Neural cell (in vitro differentiated cells): ENCODE measurements around the gene SLC35D3. TPM values are rescaled to one million over a fixed set of nuclear protein-coding genes. Genes with fewer than 3 reads are reported as not detected.

Experiments used
- H2AFZ ChIP-seq: fragments of 200-600, 300-800 bp; sonication (generic), shearing (Covaris generic); 2 replicates; pipeline ENCODE4 v1.6.0; 2014; ENCODE audit warnings: low read depth, mild to moderate bottlenecking, antibody characterized with exemption, low read length, moderate library complexity
- H3F3A ChIP-seq: fragments of 200-600 bp; shearing (Covaris generic); 2 replicates; pipeline ENCODE4 v1.6.1; 2016; ENCODE audit warnings: mild to moderate bottlenecking, moderate library complexity, mixed read lengths, antibody characterized with exemption, low read length; ENCODE audit not compliant: insufficient read depth, poor library complexity, severe bottlenecking
- H3K27ac ChIP-seq: fragments of 200-600, 300-800 bp; sonication (generic), shearing (Covaris generic); 2 replicates; pipeline ENCODE4 v1.5.1; 2014; ENCODE audit warnings: mild to moderate bottlenecking, low read length, moderate library complexity
- H3K27me3 ChIP-seq: fragments of 300-800, 200-600 bp; sonication (generic), shearing (Covaris generic); 2 replicates; pipeline ENCODE4 v1.6.0; 2014; ENCODE audit warnings: mild to moderate bottlenecking, low read depth, low read length, moderate library complexity; ENCODE audit not compliant: insufficient read depth
- H3K36me3 ChIP-seq: fragments of 300-800, 200-600 bp; sonication (generic), shearing (Covaris generic); 2 replicates; pipeline ENCODE4 v1.5.1; 2014; ENCODE audit warnings: mild to moderate bottlenecking, antibody characterized with exemption, low read length, moderate library complexity; ENCODE audit not compliant: insufficient read depth
- H3K4me2 ChIP-seq: fragments of 300-800, 200-600 bp; sonication (generic), shearing (Covaris generic); 2 replicates; pipeline ENCODE4 v1.6.0; 2014; ENCODE audit warnings: mild to moderate bottlenecking, low read length
- H3K4me3 ChIP-seq: fragments of 300-800, 200-600 bp; sonication (generic), shearing (Covaris generic); 2 replicates; pipeline ENCODE4 v1.5.1; 2014; ENCODE audit warnings: mild to moderate bottlenecking, low read length, moderate library complexity
- H3K79me2 ChIP-seq: fragments of 200-600 bp; shearing (Covaris generic); replicated peaks from 2 replicates; pipeline ENCODE4 v1.6.0; 2014; ENCODE audit warnings: mild to moderate bottlenecking, low read length, moderate library complexity; ENCODE audit not compliant: insufficient read depth
- H3K9ac ChIP-seq: fragments of 300-800, 200-600 bp; sonication (generic), shearing (Covaris generic); 2 replicates; pipeline ENCODE4 v1.6.1; 2016; ENCODE audit warnings: mild to moderate bottlenecking, low read length, mixed read lengths
- H3K9me2 ChIP-seq: fragments of 200-600 bp; shearing (Covaris generic); 2 replicates; pipeline ENCODE4 v1.6.1; 2016; ENCODE audit warnings: mild to moderate bottlenecking, low read length, mixed read lengths; ENCODE audit not compliant: insufficient read depth
- H3K9me3 ChIP-seq: fragments of 200-600, 300-800 bp; sonication (generic), shearing (Covaris generic); 2 replicates; pipeline ENCODE4 v1.6.1; 2016; ENCODE audit warnings: mild to moderate bottlenecking, mixed run types, low read length, moderate library complexity, mixed read lengths
- H4K20me1 ChIP-seq: fragments of 200-600 bp; shearing (Covaris generic); 2 replicates; pipeline ENCODE4 v1.6.1; 2016; ENCODE audit warnings: mild to moderate bottlenecking, mixed run types; ENCODE audit not compliant: insufficient read depth
- CTCF ChIP-seq: fragments of 450-650 bp; IDR thresholded peaks from 2 replicates; pipeline ENCODE4 v1.5.1; 2014; ENCODE audit warnings: antibody characterized with exemption, mild to moderate bottlenecking, moderate library complexity; ENCODE audit not compliant: poor library complexity, severe bottlenecking
- EP300 ChIP-seq: fragments of 450-650 bp; conservative IDR thresholded peaks from 2 replicates; pipeline ENCODE4 v1.6.1; 2014; ENCODE audit warnings: antibody characterized with exemption, mild to moderate bottlenecking, moderate library complexity; ENCODE audit not compliant: poor library complexity, severe bottlenecking
- EZH2 ChIP-seq: fragments of 200-600, 300-800 bp; shearing (Covaris generic), sonication (generic); IDR thresholded peaks from 2 replicates; pipeline ENCODE4 v1.6.1; 2014; ENCODE audit warnings: antibody characterized with exemption, low read length, borderline replicate concordance, mild to moderate bottlenecking; ENCODE audit not compliant: insufficient read depth, poor library complexity, severe bottlenecking
- MXI1 ChIP-seq: fragments of 450-650 bp; conservative IDR thresholded peaks from 2 replicates; pipeline ENCODE4 v1.6.1; 2014; ENCODE audit warnings: antibody characterized with exemption, mild to moderate bottlenecking; ENCODE audit not compliant: poor library complexity, severe bottlenecking
- RAD21 ChIP-seq: fragments of 450-650 bp; conservative IDR thresholded peaks from 2 replicates; pipeline ENCODE4 v1.6.1; 2014; ENCODE audit warnings: antibody characterized with exemption, mild to moderate bottlenecking, moderate library complexity
- REST ChIP-seq: IDR thresholded peaks from 2 replicates; pipeline ENCODE4 v1.6.1; 2012; ENCODE audit warnings: borderline replicate concordance
- SMC3 ChIP-seq: fragments of 450-650 bp; conservative IDR thresholded peaks from 2 replicates; pipeline ENCODE4 v1.6.1; 2014; ENCODE audit warnings: antibody characterized with exemption, mild to moderate bottlenecking, moderate library complexity; ENCODE audit not compliant: poor library complexity
- TAF1 ChIP-seq: IDR thresholded peaks from 2 replicates; pipeline ENCODE4 v1.6.1; 2012; ENCODE audit warnings: low read depth
- polyA plus RNA-seq: library from polyadenylated mRNA; depleted of rRNA; stranded (reverse); fragments of >200 nt; gene quantifications from 2 replicates; pipeline ENCODE4 v1.2.3, GENCODE V29; 2014

SLC35D3 gene
- polyA plus RNA-seq, 1 donor from 2014 or later, result not detected

GRCh38 chr6:136923116-136923953, 1.2 kb downstream of the SLC35D3 start:
- Histone ChIP-seq H3K9me3 (no peaks in the 10 kb centered on the region), H3K9ac (no peak overlapping the region), H3K4me2 (no peak overlapping the region), H3F3A (no peaks in the 10 kb centered on the region), H3K36me3 (no peaks in the 10 kb centered on the region), H3K9me2 (no peaks in the 10 kb centered on the region), H2AFZ (no peak overlapping the region), H4K20me1 (no peaks in the 10 kb centered on the region), H3K27me3 (peaks cover 66% of the 10 kb centered on the region), H3K79me2 (no peaks in the 10 kb centered on the region), H3K4me3 (no peak overlapping the region), H3K27ac (no peak overlapping the region)
- TF ChIP-seq RAD21, result no peak
- TF ChIP-seq REST, result no peak
- TF ChIP-seq EP300, result no peak

GRCh38 chr6:136923954-136924673, 2.0 kb downstream of the SLC35D3 start:
- H3K79me2 ChIP-seq, result no peaks in the 10 kb centered on the region
- H3K4me3 ChIP-seq, result no peak overlapping the region
- H3K36me3 ChIP-seq, result no peaks in the 10 kb centered on the region
- H3K9me2 ChIP-seq, result no peaks in the 10 kb centered on the region
- H3K9ac ChIP-seq, result no peak overlapping the region
- H4K20me1 ChIP-seq, result no peaks in the 10 kb centered on the region
- no peak overlapping the region for H3K4me2 ChIP-seq
- H3K9me3 ChIP-seq, result no peaks in the 10 kb centered on the region
- H3K27me3 ChIP-seq, result peaks cover 60% of the 10 kb centered on the region
- TF ChIP-seq EP300 (no peak), CTCF (no peak), REST (no peak), SMC3 (no peak), RAD21 (no peak), MXI1 (no peak), EZH2 (no peak), TAF1 (no peak)
- H2AFZ ChIP-seq, result no peak overlapping the region
- H3K27ac ChIP-seq, result no peak overlapping the region
- H3F3A ChIP-seq, result no peaks in the 10 kb centered on the region
